ENCODE results near the gene GATA1.

Gene GATA1

DNA sequence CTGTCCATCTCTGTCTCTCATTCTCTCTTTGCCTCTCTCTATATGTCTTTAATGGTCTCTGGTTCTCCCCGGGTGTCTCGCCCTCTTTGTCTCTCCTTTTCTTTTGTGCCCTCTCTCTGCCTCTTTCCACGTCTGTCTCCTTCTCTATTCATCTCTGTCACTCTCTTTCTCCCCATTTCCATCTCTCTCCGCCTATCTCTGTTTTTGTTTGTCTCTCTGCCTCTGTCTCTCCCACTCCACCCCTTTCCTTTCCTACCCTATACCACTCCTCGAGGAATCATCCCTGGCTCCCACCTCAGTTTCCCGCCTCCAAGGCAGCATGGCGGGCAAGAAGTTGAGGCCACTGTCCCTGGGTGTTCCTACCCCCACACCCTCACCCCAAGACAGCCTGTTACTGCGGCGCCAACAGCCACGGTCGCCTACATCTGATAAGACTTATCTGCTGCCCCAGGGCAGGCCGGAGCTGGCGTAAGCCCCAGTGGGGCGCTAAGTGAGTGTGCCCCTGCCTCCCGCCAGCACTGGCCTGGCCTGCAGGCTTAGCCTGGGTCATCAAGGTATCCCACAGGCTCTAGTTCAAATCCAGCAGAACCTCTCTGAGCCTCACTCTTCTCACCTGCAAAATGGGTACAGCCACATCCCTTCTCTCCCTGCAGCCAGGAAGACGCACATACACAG, 713 bp upstream of the GATA1 start:
- no peak for DNase-seq

- DNase-seq: no peak
These were observed 575 bp downstream of the GATA1 start for GRCh38 chrX:48786825-48787504.

- DNase-seq: no peak
These were observed 1.4 kb downstream of the GATA1 start for GRCh38 chrX:48787505-48788443.

- DNase-seq: no peak
These were observed 3.2 kb downstream of the GATA1 start for GRCh38 chrX:48789366-48790220.

DNA sequence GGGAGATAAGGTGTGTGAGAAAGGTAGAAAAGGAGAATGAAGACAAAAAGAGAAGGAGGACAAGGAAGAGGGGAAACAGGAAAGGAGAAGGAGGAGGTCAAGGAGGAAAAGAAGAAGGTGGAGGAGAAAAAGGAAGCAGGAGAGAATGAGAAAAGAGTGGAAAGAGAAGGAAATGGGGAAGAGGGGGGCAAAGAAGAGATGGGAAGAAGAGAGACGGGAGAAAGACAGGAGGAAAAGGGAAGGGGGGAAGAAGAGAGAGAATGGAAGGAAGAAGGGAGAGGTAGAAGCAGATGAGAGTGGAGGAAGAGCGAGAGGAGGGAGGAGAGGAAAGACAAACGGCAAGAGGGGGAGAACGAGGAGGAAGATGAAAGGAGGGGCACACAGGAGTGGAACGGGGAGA, 4.1 kb downstream of the GATA1 start:
- no peak for DNase-seq

- DNase-seq: no peak
These were observed 4.9 kb downstream of the GATA1 start for GRCh38 chrX:48791063-48791820.

DNA sequence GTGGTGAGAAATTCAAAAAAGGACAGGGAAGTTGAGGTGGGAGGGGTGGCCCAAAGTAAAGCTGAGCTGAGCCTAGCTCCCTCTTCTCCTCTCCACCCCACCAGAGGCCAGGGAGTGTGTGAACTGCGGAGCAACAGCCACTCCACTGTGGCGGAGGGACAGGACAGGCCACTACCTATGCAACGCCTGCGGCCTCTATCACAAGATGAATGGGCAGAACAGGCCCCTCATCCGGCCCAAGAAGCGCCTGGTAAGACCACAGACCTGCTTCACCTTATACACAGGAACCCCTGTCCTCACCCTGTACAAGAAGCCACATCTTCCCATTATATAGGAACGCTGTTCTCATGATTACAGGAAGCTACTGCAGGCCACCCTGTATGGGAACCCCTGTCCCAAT, 5.8 kb downstream of the GATA1 start:
- no peak for DNase-seq

DNA sequence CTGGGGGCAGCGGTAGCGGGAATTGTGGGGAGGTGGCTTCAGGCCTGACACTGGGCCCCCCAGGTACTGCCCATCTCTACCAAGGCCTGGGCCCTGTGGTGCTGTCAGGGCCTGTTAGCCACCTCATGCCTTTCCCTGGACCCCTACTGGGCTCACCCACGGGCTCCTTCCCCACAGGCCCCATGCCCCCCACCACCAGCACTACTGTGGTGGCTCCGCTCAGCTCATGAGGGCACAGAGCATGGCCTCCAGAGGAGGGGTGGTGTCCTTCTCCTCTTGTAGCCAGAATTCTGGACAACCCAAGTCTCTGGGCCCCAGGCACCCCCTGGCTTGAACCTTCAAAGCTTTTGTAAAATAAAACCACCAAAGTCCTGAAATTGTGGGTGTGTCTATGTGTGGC, 7.5 kb downstream of the GATA1 start:
- no peak for DNase-seq

DNA sequence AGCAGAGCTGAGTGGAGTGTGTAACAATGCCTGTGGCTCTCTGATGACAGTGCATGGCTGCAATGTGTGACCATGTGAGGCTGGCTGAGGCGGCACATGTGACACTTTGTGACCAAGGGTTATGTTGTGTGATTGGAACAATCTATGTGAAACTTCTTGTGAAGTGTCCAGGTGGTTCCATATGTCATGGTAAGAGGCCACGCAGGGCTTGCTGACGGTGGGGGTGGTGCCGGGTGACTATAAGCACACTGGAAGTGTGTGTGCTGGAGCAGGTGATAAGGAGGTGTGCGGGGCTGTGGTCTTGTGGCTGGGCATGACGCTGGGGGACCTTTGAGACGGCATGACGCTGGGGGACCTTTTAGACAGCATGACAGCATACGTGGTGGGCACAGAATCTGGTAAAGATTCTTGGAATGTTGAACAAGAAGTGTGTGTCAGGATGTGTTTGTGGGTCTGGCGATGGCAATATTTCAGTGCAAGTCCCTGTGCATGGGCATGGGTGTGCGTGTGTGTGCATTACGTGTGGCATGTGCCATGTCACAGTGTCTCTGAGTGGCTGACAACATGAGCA, 8.0 kb downstream of the GATA1 start:
- no peak for DNase-seq

DNA sequence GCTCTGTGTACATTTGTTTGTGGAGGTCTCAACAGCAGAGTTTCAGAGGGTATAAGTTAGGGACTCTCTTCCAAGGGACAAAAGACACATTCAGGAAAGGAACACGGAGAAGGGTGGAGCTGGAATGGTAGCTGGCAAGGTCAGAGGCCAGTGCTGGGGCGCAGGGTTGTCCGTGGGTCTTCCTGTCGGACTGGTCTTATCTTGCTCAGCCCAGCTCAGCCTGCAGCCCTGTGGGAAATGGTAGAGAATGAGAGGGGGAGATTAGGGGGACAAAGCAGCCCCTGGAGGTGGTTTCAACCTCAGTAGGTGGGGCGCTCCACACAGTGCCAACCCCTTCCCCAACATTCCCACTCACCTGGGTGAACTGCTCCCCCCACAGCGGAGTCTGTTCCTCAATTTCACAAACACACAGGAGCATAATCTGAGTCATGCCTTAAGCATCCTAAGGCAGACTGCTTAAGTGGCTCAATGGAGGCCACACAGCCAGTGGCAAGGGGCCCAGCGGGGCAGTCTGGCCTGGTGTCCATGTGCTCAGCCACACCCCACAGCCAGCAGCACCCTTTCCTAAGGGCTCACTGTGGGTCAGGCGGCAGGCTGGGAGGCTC, 8.6 kb downstream of the GATA1 start:
- DNase-seq: no peak

- DNase-seq: no peak
These were observed 11.9 kb downstream of the GATA1 start for GRCh38 chrX:48798318-48798717.

- DNase-seq: peak in 2 of 3 donors; percentile 28 to 35
These were observed 14.3 kb downstream of the GATA1 start for GRCh38 chrX:48800574-48801279.

- DNase-seq: peak; percentile 97 to 98 (median 97)
These were observed 15.1 kb downstream of the GATA1 start, which contains the start of gene HDAC6 for GRCh38 chrX:48801280-48802088. TSS of gene HDAC6 (plus strand) at chrX:48802067. CDS start at chrX:48802693, 626 bp downstream.

GRCh38 chrX:48802089-48802904, 15.9 kb downstream of the GATA1 start:
- peak; percentile 80 to 87 (median 85) for DNase-seq

DNA sequence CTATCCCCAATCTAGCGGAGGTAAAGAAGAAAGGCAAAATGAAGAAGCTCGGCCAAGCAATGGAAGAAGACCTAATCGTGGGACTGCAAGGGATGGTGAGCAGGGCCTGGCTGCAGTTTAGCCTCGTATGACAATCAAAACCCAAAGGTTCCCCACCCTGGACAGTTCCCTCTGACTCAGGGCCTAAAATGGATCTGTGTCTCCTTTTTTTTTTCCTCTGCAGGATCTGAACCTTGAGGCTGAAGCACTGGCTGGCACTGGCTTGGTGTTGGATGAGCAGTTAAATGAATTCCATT, 16.5 kb downstream of the GATA1 start:
- DNase-seq: peak in 2 of 3 donors; percentile 19 to 22

GRCh38 chrX:48806081-48806480, 19.7 kb downstream of the GATA1 start:
- DNase-seq: peak in 1 of 3 donors; percentile 7

DNA sequence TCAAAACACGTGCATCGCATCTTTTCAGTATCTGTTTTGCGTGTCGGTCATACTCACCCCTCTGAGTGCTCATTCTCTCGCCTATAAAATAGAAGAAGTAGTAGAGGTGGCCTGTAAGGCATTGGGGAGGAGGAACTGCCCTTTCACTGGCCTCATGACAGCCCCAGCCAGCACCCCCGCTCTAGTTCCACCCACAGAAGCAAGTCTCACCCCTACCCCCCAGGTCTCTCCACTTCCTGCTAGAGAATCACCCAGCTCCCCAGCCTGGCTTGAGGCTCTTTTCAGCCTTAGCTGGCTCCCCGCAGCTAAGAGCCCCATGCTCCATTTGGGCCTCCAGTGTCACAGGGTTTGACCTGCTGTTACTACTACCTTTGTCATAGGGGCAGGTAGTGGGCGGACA, 27.3 kb downstream of the GATA1 start:
- peak; percentile 46 to 68 (median 57) for DNase-seq

DNA sequence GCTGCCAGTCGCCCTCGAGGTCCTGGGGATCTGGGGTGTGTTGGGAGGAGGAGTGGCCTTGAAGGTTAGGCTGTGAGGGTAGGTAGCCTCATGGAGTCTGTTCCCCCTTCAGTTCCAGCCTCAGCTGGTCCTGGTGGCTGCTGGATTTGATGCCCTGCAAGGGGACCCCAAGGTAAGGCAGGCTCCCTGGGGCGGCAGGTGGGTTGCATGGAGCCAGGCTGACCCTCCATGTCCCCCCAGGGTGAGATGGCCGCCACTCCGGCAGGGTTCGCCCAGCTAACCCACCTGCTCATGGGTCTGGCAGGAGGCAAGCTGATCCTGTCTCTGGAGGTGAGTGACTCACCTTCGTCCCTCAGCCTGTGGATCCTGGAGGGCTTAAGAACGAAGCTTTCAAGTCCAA, 28.3 kb downstream of the GATA1 start:
- no peak for DNase-seq

GRCh38 chrX:48815266-48815665, 28.9 kb downstream of the GATA1 start:
- no peak for DNase-seq

Measured in suppressor macrophage treated with lipopolysaccharide for 1 hour (primary cell).